Activated naive CD8-positive, alpha-beta T cell treated with anti-CD3 and anti-CD28 coated beads, Interleukin-2, amount 50 U/mL, for 24 hours (primary cell): ENCODE results near the gene SMG7.

Experiments used
- ATAC-seq: fragments of 150-1000 bp; cut with Tn5 transposase; one replicate; pipeline ENCODE4 v1.10.0; 2021
- DNase-seq: peaks from one replicate; pipeline ENCODE4 v3.0.0; 2021
- H3K27ac Mint-ChIP-seq: one replicate; pipeline ENCODE4 v1.8.0; 2021; ENCODE audit warnings: mild to moderate bottlenecking, mixed read lengths
- H3K27me3 Mint-ChIP-seq: one replicate; pipeline ENCODE4 v1.8.0; 2021; ENCODE audit warnings: mixed read lengths
- H3K36me3 Mint-ChIP-seq: one replicate; pipeline ENCODE4 v1.8.0; 2021; ENCODE audit warnings: low read depth, mixed read lengths
- H3K4me1 Mint-ChIP-seq: one replicate; pipeline ENCODE4 v1.8.0; 2021; ENCODE audit warnings: mixed read lengths
- H3K4me3 Mint-ChIP-seq: one replicate; pipeline ENCODE4 v1.8.0; 2021; ENCODE audit warnings: mild to moderate bottlenecking, moderate library complexity, mixed read lengths
- H3K9me3 Mint-ChIP-seq: one replicate; pipeline ENCODE4 v1.8.0; 2021; ENCODE audit warnings: mixed read lengths

Gene SMG7

DNA sequence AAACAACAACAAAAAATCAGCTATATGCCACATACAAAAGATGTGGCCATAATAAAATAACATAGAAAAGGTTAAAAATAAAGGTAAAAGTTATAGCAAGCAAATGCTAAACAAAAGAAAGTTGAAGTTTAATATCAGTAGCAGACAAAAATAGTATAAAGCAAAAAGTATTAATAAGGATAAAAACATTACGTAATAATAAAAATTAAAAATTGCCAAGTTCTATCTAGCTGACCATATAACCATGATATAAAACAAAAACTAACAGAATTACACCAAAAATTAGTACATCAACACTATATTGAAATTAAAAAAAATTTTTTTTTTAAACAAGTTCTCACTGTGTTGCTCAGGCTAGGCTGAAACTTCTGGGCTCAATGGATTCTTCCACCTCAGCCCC lies 15.5 kb upstream of the SMG7 start:
- Mint-ChIP-seq H3K4me1 (no peaks in the 10 kb centered on the region), H3K27ac (no peak overlapping the region), H3K27me3 (peaks cover 30% of the 10 kb centered on the region), H3K36me3 (no peaks in the 10 kb centered on the region), H3K9me3 (no peaks in the 10 kb centered on the region), H3K4me3 (no peak overlapping the region)
- DNase-seq (no peak), ATAC-seq (no peak)

DNA sequence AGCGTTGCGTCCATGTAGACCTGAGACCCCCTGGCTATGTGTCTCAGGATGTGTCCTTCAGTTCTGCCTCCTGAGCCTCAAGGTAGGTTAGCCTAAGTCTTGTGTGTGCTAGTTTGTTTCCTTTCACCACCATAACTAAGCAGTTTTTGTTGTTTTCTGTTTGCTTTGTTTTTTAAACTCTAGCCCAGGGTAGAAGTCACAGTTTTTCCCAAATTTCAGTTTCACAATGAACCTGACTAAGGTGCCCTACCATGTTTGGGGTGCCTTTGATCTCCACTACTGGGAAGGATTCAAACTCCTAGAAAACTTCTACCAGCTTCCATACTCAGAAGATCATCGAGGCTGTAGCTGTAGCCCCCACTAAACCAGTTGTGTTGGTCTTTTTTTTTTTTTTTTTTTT lies 14.8 kb upstream of the SMG7 start:
- Mint-ChIP-seq H3K4me1 (no peaks in the 10 kb centered on the region), H3K9me3 (no peaks in the 10 kb centered on the region), H3K4me3 (no peak overlapping the region), H3K27ac (no peak overlapping the region), H3K27me3 (peaks cover 32% of the 10 kb centered on the region), H3K36me3 (no peaks in the 10 kb centered on the region)
- DNase-seq (no peak), ATAC-seq (no peak)

DNA sequence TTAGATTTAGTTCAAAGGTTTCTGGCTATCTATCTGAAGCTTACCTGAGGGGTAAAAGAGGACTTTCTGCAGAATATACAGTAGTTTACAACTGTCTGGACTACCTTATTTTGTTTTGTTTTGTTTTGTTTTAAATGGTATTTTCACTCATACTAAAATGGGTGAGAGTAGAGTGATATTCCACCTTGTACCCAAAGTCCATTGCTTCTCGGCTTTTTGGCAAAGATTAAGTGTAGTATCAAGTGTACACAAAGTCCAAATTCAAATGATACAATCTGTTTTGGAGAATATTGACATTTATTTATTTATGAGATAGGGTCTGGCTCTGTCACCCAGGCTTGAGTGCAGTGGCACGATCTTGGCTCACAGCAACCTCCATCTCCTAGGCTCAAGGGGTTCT lies 11.7 kb upstream of the SMG7 start:
- no peak for ATAC-seq
- DNase-seq: no peak
- no peaks in the 10 kb centered on the region for H3K36me3 Mint-ChIP-seq

DNA sequence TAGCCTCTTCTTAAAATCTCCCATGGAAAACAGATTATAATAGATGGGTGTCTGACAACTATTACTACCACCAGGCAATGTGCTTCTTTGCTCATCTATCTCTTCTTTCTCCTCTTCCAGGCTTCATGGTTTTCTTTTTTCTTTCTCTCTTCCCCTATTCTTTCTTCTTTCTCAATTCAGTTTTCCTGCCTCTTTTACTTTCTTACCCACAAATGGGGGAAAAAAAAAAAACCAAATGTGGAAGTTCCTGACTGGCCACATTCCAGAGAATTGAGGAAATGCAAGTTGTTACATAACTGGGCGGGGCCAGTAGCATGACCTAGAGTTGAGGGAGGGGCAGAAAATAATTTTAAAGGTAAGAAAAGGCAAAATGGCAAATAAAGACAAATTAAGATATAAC lies 10.9 kb upstream of the SMG7 start:
- no peak overlapping the region for H3K27ac Mint-ChIP-seq
- peaks cover 37% of the 10 kb centered on the region for H3K27me3 Mint-ChIP-seq
- no peak for ATAC-seq
- H3K9me3 Mint-ChIP-seq: no peaks in the 10 kb centered on the region
- no peak overlapping the region for H3K4me3 Mint-ChIP-seq
- H3K36me3 Mint-ChIP-seq: no peaks in the 10 kb centered on the region
- no peaks in the 10 kb centered on the region for H3K4me1 Mint-ChIP-seq
- no peak for DNase-seq

More for the DNA sequence above, 11.7 kb upstream of the SMG7 start:
- Mint-ChIP-seq H3K27me3 (peaks cover 37% of the 10 kb centered on the region), H3K4me1 (no peaks in the 10 kb centered on the region), H3K9me3 (no peaks in the 10 kb centered on the region), H3K27ac (no peak overlapping the region), H3K4me3 (no peak overlapping the region)

DNA sequence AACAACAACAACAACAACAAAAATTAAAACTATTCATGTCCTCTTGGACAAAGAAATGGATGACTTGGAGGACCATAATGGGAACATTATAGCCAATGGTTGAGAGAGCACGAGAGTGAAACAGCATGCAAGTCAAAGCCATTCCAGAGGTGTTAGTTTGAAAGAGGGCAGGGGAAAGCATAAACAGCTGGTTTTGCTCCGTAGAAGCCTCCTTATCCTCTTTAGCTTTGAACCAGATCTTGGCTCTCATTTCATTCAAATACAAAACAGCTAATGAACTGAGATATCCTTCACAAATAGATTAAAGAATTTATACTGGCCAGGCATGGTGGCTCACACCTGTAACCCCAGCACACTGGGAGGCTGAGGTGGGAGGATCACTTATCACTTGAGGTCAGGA lies 8.7 kb upstream of the SMG7 start:
- Mint-ChIP-seq H3K27me3 (peaks cover 24% of the 10 kb centered on the region), H3K9me3 (no peaks in the 10 kb centered on the region), H3K4me1 (peaks cover 15% of the 10 kb centered on the region), H3K36me3 (no peaks in the 10 kb centered on the region), H3K4me3 (no peak overlapping the region), H3K27ac (no peak overlapping the region)
- DNase-seq (no peak), ATAC-seq (no peak)

DNA sequence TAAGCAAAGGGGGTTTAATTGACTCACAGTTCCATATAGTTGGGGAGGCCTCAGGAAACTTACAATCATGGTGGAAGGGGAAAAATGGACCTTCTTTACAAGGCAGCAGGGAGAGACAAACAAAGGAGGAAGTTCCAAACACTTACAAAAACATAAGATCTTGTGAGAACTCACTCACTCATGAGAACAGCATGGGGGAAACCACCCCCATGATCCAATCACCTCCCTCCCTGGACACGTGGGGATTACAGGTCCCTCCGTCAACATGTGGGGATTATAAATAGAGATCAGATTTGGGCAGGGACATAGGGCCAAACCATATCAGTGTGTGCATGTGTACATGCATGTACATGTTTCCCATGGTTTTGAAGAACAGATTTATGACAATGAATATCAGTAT lies 5.5 kb upstream of the SMG7 start:
- Mint-ChIP-seq H3K36me3 (peaks cover 1% of the 10 kb centered on the region), H3K4me1 (peaks cover 39% of the 10 kb centered on the region), H3K27ac (no peak overlapping the region), H3K4me3 (no peak overlapping the region), H3K27me3 (peaks cover 11% of the 10 kb centered on the region), H3K9me3 (no peaks in the 10 kb centered on the region)
- ATAC-seq (no peak), DNase-seq (no peak)

DNA sequence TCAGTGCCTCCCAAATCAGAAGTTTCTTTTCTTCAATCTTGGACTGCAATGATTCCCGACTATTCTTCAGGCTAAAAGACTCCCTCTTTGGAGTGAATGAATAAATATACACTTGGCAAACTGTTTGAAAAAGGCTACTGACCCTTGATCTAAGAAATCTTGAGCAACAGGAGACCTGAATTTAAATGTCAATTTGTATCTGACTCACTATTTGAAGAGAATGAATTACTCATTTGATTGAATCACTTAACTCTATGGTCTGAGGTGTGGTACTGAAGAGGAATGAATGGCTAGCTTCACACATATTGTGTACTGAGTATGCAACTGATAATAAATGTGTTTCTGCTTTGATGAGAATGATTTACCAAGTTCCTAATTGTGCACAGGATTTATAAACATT lies 4.6 kb upstream of the SMG7 start:
- Mint-ChIP-seq H3K27ac (peak overlapping the region; percentile 55), H3K36me3 (peaks cover 3% of the 10 kb centered on the region), H3K9me3 (no peaks in the 10 kb centered on the region), H3K27me3 (peaks cover 8% of the 10 kb centered on the region), H3K4me3 (no peak overlapping the region), H3K4me1 (peaks cover 41% of the 10 kb centered on the region)
- DNase-seq (no peak), ATAC-seq (peak; percentile 10)

DNA sequence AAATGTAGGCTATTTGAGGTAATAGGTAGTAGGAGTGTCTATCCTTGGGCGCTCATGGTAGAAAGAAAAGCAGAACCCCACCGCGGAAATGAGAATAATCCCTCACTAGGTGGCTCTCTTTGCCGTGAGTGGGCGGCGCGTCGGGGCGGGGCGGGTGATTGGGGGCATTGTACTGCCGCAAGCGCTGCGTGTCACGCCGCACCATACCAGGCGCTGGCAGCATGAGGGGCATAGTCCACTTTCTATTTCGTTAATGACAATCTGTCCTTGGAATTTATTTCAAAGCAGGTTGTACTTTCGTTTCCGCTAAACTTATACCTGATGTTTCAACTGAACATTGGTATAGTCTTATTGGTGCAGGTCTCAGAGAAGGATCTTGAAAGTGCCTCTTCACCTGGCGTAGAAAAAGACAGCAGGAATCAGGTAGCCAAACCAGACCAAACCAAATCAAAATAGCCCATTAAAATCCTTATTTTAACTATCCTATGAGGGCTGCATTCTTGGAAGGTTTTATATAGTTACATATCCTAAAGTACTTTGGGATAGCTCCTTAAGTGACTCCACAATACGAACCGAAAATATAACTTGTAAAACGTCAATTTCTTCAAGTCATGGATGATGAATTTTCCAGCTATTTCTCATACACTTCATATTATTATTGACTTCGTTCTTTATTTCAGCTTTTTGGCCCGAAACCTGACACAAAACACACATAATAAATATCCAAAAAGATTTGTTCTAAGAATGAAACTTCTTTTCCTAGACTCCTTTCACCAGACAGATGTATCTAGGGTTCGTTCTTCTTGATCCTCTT lies 1.9 kb upstream of the SMG7 start:
- Mint-ChIP-seq H3K27ac (peak overlapping the region; percentile 100), H3K9me3 (no peaks in the 10 kb centered on the region), H3K4me1 (peaks cover 54% of the 10 kb centered on the region), H3K4me3 (peak overlapping the region; percentile 88), H3K27me3 (peaks cover 3% of the 10 kb centered on the region), H3K36me3 (peaks cover 18% of the 10 kb centered on the region)
- DNase-seq (peak; percentile 92), ATAC-seq (peak; percentile 49)

DNA sequence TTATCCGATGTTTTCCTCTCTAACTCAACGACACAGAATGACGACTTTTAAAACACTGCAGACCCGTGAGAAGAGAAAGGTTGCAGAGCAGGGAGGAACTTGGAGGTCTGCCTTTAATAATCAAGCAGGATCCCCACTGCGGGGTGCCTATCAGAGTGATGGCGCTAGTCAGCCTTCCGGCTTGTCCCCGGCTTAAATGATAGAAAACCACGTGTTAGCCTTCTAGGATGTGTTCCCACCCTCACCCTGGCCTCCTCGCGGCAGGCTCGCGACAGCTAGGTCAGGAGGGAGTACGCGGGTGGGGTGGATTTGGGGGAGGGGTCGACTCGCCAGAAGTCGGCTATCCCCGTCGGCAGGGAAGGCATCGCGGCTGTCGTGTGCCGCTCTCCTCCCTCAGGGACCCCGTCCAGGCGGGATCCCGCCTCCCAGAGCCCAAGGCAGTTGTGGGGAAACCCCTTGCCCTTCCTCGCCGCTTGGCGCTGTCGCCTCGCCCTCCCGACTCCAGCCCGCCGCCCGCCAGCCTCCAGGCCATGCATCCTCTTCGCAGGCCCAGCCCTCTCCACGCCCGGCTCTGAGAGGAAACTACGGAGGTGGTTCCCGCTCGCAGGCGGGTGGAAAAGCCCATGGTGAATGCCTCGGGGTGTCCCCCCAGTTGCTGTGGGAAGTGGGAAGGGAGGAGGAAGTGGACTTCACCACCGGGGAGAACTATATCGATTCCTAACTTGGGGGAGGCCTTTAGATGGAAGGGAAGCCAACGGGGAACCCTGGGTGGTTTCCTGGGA lies 1.1 kb upstream of the SMG7 start:
- peaks cover 18% of the 10 kb centered on the region for H3K36me3 Mint-ChIP-seq
- peaks cover 3% of the 10 kb centered on the region for H3K27me3 Mint-ChIP-seq
- ATAC-seq: peak; percentile 44

DNA sequence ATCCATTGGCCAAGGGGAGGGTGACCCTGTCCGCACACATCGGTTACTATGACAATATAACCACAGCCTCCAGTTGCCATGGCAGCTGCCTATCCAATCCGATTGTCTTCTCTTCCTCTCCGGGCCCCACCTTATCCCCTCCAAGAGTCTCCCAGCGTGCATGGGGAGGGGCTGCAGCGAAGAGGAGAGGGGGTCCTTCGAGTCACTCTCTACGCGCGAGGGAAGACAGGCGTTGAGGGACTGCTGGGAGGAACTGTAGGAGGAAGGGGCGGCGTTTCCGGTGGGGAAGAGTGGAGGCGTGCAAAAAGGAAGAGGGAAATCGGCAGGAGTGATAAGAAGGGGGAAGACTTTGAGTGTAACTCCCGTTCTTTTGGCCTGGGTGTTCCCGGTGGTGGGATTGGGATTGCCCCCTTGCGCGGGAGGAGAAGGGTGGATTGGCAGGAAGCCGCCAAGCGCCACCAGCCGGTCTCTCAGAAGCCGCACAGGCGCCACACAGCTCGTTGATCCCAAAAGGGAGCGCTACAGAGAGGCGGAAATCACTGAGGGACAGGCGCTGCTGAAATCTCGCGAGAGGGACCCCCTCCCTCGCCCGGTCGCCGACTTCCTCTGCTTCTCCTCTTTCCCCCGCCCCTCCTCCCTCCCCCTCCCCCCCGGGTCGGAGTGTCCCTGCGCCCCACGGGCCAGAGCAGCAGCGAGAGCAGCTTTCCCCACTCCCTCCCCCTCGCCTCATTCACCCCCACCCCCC lies 384 bp upstream of the SMG7 start:
- Mint-ChIP-seq H3K27me3 (peaks cover 3% of the 10 kb centered on the region), H3K9me3 (no peaks in the 10 kb centered on the region), H3K36me3 (peaks cover 18% of the 10 kb centered on the region), H3K4me1 (peaks cover 51% of the 10 kb centered on the region), H3K4me3 (peak overlapping the region; percentile 88), H3K27ac (peak overlapping the region; percentile 100)
- ATAC-seq: peak; percentile 80
- peak; percentile 95 for DNase-seq

More for the DNA sequence above, 1.1 kb upstream of the SMG7 start:
- Mint-ChIP-seq H3K9me3 (no peaks in the 10 kb centered on the region), H3K4me1 (peaks cover 54% of the 10 kb centered on the region), H3K27ac (peak overlapping the region; percentile 100), H3K4me3 (peak overlapping the region; percentile 88)
- peak; percentile 77 for DNase-seq

DNA sequence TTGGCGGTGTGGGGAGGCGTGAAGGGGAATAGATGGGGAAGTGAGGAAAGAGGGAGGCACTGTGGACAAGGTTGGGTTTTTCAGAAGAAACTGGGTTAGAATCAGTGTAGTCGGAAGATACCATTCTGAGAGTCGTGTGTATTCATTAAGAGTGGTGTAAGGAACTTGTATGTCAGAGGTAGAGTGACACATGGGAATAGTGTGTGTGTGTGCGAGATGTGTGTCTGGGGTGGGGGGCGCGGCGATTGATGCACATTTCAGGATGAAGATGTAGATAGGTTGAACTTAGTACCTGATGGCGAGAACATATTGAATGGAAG lies 878 bp downstream of the SMG7 start:
- Mint-ChIP-seq H3K36me3 (peaks cover 18% of the 10 kb centered on the region), H3K27ac (peak overlapping the region; percentile 100), H3K4me1 (peaks cover 46% of the 10 kb centered on the region), H3K4me3 (peak overlapping the region; percentile 88), H3K9me3 (no peaks in the 10 kb centered on the region), H3K27me3 (peaks cover 3% of the 10 kb centered on the region)
- ATAC-seq: no peak
- DNase-seq: no peak

DNA sequence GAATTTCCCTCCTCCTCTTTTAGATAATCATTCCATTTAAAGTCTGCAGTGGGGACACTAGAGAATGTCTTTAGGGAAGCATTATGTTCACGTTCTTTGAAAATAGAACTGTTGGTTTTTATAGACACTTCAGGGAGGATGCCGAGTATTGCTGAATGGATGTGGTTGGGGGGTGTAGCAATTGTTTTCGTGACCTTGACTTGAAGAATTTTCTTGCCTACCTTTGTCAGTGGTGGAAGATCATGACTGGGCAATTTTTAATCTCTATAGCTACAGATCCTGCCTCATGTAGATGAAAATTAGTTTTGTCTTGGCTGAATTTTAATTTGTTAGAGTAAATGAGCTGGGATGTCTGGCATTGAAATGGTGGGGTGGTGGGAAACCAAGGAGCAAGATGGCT lies 3.8 kb downstream of the SMG7 start:
- Mint-ChIP-seq H3K4me3 (no peak overlapping the region), H3K9me3 (no peaks in the 10 kb centered on the region), H3K36me3 (peaks cover 25% of the 10 kb centered on the region), H3K27me3 (peaks cover 3% of the 10 kb centered on the region), H3K4me1 (peaks cover 53% of the 10 kb centered on the region), H3K27ac (no peak overlapping the region)
- ATAC-seq (no peak), DNase-seq (no peak)

DNA sequence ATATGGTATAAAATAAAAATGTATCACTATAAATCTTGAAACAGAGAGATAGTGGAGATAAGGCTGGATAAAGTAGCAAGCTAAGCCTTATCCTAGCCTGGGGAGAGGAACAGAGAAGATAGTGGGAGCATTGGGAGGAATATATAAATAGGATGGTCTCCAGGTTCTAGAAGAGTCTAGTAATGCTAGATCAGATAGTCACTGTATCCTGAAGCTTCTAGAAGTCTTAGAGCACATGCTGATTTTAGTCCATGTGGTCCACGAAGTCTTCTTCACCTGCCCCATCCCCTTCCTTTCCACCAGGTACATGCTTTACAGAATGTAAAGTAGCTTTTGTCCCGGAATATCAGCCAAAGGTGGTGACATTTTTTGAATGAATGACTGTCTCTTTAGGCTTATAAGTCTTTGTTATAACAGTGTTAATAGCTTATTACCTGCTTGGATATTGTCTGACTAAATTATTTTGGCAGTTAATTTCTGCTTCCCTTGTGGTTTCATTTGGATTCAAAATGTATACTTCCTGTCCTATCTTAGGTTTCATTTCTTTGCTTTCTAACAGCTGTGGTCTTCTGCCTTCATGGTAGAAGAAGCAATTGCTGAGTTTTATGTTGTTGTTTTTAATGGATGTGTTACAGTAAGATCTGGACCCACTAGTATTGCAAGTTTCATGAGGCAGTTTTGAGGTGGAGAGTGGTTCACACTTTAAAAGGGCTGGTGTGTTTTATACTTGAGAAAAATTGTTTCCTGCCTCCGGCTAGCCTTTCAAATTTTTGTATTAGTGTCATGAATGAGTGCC lies 5.9 kb downstream of the SMG7 start:
- Mint-ChIP-seq H3K36me3 (peaks cover 16% of the 10 kb centered on the region), H3K9me3 (no peaks in the 10 kb centered on the region), H3K27me3 (no peaks in the 10 kb centered on the region), H3K27ac (peak overlapping the region; percentile 41), H3K4me1 (peaks cover 63% of the 10 kb centered on the region), H3K4me3 (peak overlapping the region; percentile 22)
- ATAC-seq (peak; percentile 48), DNase-seq (no peak)

DNA sequence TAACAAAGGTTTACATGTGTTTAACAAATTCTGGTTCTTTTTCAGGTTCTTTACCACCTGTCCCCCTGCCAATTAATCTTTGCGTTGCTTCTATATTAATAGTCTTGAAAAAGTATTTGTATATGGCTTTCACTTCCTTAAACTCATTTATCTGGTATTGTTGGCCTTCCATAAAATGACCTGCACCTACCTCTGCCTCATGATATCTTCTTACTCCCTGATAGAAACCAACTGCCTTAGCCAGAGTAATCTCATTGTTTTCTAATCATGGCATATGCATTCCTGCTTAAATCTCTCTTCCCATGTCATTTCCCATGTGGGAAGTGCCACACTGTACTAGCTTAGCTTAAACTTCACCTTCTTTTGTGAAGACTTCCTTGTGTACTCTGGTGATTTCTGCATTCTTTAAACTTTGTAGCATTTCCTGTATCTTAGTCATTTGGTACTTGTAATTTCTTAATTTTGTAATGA lies 8.7 kb downstream of the SMG7 start:
- peaks cover 63% of the 10 kb centered on the region for H3K4me1 Mint-ChIP-seq
- H3K36me3 Mint-ChIP-seq: peaks cover 10% of the 10 kb centered on the region
- no peak overlapping the region for H3K4me3 Mint-ChIP-seq
- no peak overlapping the region for H3K27ac Mint-ChIP-seq
- H3K27me3 Mint-ChIP-seq: no peaks in the 10 kb centered on the region
- no peak for DNase-seq
- ATAC-seq: no peak
- no peaks in the 10 kb centered on the region for H3K9me3 Mint-ChIP-seq
